Measurements from ENCODE around the gene HHAT. TPM values are rescaled to one million over a fixed set of nuclear protein-coding genes. Genes with fewer than 3 reads are reported as not detected.

HHAT gene
- total RNA-seq, 1 donor from 2014 or later, result 6.9 TPM

DNA sequence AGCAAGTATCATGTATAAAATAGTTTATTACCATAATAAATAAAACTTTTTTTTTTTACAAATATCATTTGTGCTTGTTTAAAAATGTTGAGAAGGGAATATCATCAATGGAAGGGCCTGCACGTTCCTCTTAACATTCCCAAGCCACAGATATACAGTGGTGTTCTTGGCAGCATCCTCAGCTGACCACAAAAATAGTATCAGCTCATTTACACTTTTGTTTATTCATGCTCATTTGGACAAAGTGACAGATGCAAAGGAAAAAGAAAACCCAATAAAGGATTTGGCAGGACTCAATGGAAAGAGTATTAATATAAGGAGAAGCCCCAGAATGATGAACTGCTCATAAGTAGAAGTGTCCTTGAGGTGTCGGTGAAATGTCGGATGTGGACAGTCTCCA, 349.6 kb downstream of the HHAT start:
- no peaks in the 10 kb centered on the region for H3K36me3 Mint-ChIP-seq (ENCODE audit: low read depth)
- H3K9me3 Mint-ChIP-seq, result no peaks in the 10 kb centered on the region
- TF ChIP-seq, protein P1, sequence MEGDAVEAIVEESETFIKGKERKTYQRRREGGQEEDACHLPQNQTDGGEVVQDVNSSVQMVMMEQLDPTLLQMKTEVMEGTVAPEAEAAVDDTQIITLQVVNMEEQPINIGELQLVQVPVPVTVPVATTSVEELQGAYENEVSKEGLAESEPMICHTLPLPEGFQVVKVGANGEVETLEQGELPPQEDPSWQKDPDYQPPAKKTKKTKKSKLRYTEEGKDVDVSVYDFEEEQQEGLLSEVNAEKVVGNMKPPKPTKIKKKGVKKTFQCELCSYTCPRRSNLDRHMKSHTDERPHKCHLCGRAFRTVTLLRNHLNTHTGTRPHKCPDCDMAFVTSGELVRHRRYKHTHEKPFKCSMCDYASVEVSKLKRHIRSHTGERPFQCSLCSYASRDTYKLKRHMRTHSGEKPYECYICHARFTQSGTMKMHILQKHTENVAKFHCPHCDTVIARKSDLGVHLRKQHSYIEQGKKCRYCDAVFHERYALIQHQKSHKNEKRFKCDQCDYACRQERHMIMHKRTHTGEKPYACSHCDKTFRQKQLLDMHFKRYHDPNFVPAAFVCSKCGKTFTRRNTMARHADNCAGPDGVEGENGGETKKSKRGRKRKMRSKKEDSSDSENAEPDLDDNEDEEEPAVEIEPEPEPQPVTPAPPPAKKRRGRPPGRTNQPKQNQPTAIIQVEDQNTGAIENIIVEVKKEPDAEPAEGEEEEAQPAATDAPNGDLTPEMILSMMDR (conservative IDR thresholded peaks at IDR 0.05), result no peak
- H3K4me1 Mint-ChIP-seq, result no peaks in the 10 kb centered on the region
- no peak for DNase-seq (ENCODE audit: low read depth, low spot score)
- no peak overlapping the region for H3K27ac Mint-ChIP-seq (ENCODE audit: unreplicated experiment)
- H3K27me3 Mint-ChIP-seq (ENCODE audit: low read depth), result no peaks in the 10 kb centered on the region
- no peak overlapping the region for H3K4me3 Mint-ChIP-seq

- Mint-ChIP-seq H3K36me3 (ENCODE audit: low read depth) (no peaks in the 10 kb centered on the region), H3K27ac (ENCODE audit: unreplicated experiment) (no peak overlapping the region), H3K9me3 (no peaks in the 10 kb centered on the region)
These were observed 352.5 kb downstream of the HHAT start for GRCh38 chr1:210681158-210681557.

GRCh38 chr1:210683403-210684047, 354.8 kb downstream of the HHAT start:
- Mint-ChIP-seq H3K9me3 (no peaks in the 10 kb centered on the region), H3K4me1 (no peaks in the 10 kb centered on the region), H3K27ac (ENCODE audit: unreplicated experiment) (no peak overlapping the region), H3K27me3 (ENCODE audit: low read depth) (no peaks in the 10 kb centered on the region), H3K36me3 (ENCODE audit: low read depth) (no peaks in the 10 kb centered on the region), H3K4me3 (no peak overlapping the region)
- TF ChIP-seq, protein P1 (conservative IDR thresholded peaks at IDR 0.05), result no peak
- no peak for DNase-seq (ENCODE audit: low read depth, low spot score)

More at GRCh38 chr1:210681158-210681557, 352.5 kb downstream of the HHAT start:
- TF ChIP-seq, protein P1 (conservative IDR thresholded peaks at IDR 0.05), result no peak
- no peaks in the 10 kb centered on the region for H3K4me1 Mint-ChIP-seq
- H3K27me3 Mint-ChIP-seq (ENCODE audit: low read depth), result no peaks in the 10 kb centered on the region
- H3K4me3 Mint-ChIP-seq, result no peak overlapping the region
- DNase-seq (ENCODE audit: low read depth, low spot score), result no peak

DNA sequence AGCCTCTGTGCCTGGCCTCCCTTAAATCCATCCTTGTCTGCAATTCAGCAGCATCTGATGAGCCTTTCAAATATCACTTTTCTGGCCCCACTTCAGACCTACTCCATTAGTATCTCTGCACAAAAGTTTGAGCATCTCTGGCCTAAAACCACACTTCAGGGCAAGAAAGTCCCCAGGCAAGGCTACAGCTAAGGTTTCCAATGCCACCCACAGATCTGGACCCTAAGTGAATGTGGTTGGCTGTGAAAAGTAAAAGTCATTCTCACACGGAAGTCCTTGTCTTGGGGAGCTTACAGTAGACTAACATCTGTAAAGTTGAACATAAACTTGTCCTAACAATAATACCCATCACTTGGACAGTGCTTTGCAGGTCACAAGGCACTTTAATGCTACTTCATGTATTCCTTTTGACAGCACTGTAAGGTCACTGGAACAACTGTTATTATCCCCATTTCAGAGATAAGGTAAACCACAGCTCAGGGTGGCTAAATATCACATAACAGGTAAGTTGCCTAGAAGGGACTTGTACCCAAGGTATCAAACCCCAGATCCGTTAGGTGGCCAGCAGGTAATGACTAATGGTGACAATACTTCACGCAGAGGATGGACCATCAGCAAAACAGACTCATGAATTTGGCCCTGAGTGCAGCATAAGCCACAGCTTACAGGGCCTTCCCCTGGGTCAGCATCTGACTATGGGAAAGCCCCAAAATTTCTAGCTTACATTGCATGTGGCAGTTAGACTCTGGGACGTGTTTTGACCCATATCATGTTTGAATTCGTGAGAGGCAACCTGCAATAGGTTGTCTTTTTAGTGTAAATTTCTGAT, 356.0 kb downstream of the HHAT start:
- TF ChIP-seq, protein P1 (conservative IDR thresholded peaks at IDR 0.05), result no peak
- no peaks in the 10 kb centered on the region for H3K9me3 Mint-ChIP-seq
- H3K36me3 Mint-ChIP-seq (ENCODE audit: low read depth), result no peaks in the 10 kb centered on the region
- H3K4me3 Mint-ChIP-seq, result no peak overlapping the region
- H3K27ac Mint-ChIP-seq (ENCODE audit: unreplicated experiment), result no peak overlapping the region
- H3K4me1 Mint-ChIP-seq, result no peaks in the 10 kb centered on the region
- DNase-seq (ENCODE audit: low read depth, low spot score), result no peak
- no peaks in the 10 kb centered on the region for H3K27me3 Mint-ChIP-seq (ENCODE audit: low read depth)

DNA sequence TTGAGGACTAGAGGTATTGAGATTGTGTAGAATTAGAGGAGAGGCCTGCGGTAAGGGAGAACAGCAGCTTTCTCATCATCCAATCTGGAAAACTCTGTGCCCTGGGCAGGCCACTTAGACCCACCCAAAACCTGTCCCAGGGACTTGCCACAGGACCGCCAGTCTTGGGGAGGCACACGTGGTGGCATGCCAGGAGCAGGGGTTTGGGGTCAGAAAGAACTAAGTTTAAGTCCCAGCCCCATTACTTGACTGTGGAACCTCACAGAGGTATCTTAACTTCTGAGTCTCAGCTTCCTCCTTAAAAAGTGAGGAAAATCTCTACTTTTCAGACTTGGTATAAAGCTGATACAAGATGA, 356.6 kb downstream of the HHAT start:
- no peaks in the 10 kb centered on the region for H3K27me3 Mint-ChIP-seq (ENCODE audit: low read depth)
- no peak for DNase-seq (ENCODE audit: low read depth, low spot score)
- no peak overlapping the region for H3K4me3 Mint-ChIP-seq

More for the DNA sequence above, 356.6 kb downstream of the HHAT start:
- no peak overlapping the region for H3K27ac Mint-ChIP-seq (ENCODE audit: unreplicated experiment)
- H3K4me1 Mint-ChIP-seq, result no peaks in the 10 kb centered on the region
- no peaks in the 10 kb centered on the region for H3K9me3 Mint-ChIP-seq
- H3K36me3 Mint-ChIP-seq (ENCODE audit: low read depth), result no peaks in the 10 kb centered on the region
- TF ChIP-seq, protein P1 (conservative IDR thresholded peaks at IDR 0.05), result no peak

All from neural crest cell (in vitro differentiated cells).